D721Med (cell line): ENCODE results near the gene C19orf67.

Experiments used
- DNase-seq: peaks from one replicate; pipeline ENCODE4 v3.0.0; 2011; ENCODE audit warnings: low spot score; ENCODE audit not compliant: insufficient read length
- FAIRE-seq: peaks from 2 replicates; lab custom pipeline; 2011; peaks lifted over from hg19 to GRCh38; lab: Jason Lieb, UNC
- CTCF ChIP-seq: IDR thresholded peaks from 2 replicates; pipeline ENCODE4 v1.5.1; 2012; ENCODE audit warnings: mild to moderate bottlenecking, control low read depth; ENCODE audit not compliant: insufficient read depth; ENCODE audit errors: missing control alignments

C19orf67 gene

GRCh38 chr19:14115756-14116155, 30.2 kb upstream of the C19orf67 start:
- FAIRE-seq = no peak
- no peak for TF ChIP-seq CTCF

GRCh38 chr19:14114854-14115253, 29.3 kb upstream of the C19orf67 start:
- no peak for FAIRE-seq
- DNase-seq = no peak
- TF ChIP-seq CTCF = peak; percentile 30

More at GRCh38 chr19:14115756-14116155, 30.2 kb upstream of the C19orf67 start:
- no peak for DNase-seq

GRCh38 chr19:14114439-14114838, 28.9 kb upstream of the C19orf67 start:
- no peak for DNase-seq
- no peak for FAIRE-seq
- TF ChIP-seq CTCF = no peak

GRCh38 chr19:14113762-14114414, 28.3 kb upstream of the C19orf67 start:
- DNase-seq (no peak), FAIRE-seq (no peak)
- TF ChIP-seq CTCF = peak; percentile 10

GRCh38 chr19:14112809-14113385, 27.3 kb upstream of the C19orf67 start:
- TF ChIP-seq CTCF = no peak
- FAIRE-seq (no peak), DNase-seq (no peak)

- DNase-seq (no peak), FAIRE-seq (no peak)
These were observed 26.6 kb upstream of the C19orf67 start for GRCh38 chr19:14112051-14112808.

More at GRCh38 chr19:14112051-14112808, 26.6 kb upstream of the C19orf67 start:
- no peak for TF ChIP-seq CTCF
